Cardiac fibroblast (primary cell): ENCODE data around the gene LMO7.
A peak's percentile ranks its signal among the peaks of the same experiment; 100 is the strongest.

ENCODE experiments used
- DNase-seq, 2 donors: peaks; one replicate each; pipeline versions ENCODE4 v3.0.0 to v3.0.0-alpha.2; 2010; ENCODE audit warnings: low read depth in 2 of 2
- H3K4me3 ChIP-seq, 2 donors: replicated peaks in 1 of 2; 1 replicate in 1 of 2; 2 replicates in 1 of 2; pipeline ENCODE4 v1.5.1; 2011; ENCODE audit warnings: low read depth in 2 of 2, low read length in 2 of 2, mild to moderate bottlenecking in 2 of 2, moderate library complexity in 1 of 2
- TF ChIP-seq, protein P1 (sequence below): IDR thresholded peaks from one replicate; pipeline ENCODE4 v1.5.1; 2011; ENCODE audit warnings: low read depth, mild to moderate bottlenecking, low read length, inconsistent platforms

Gene LMO7

DNA sequence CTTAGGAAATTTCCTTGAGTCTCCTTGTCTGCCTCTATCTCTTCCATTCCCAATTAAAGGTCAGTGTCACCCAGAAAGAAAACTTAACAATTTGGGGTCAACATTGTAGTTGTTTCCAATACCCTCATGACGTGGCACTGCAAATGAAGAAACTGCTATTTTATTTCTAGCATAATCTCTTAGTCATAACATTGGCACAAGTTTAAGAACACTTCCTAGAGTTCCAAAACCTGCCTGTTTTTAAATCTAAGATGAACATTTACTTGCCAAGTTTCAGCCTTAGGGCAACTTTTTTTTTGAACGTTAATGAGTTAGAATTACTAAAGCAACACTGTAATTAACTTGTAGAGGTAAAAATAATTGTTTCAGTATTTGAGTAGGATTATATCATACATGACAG is 108.0 kb downstream of the LMO7 start:
- peak in 1 of 2 donors; percentile 37 for DNase-seq
- TF ChIP-seq, protein P1, sequence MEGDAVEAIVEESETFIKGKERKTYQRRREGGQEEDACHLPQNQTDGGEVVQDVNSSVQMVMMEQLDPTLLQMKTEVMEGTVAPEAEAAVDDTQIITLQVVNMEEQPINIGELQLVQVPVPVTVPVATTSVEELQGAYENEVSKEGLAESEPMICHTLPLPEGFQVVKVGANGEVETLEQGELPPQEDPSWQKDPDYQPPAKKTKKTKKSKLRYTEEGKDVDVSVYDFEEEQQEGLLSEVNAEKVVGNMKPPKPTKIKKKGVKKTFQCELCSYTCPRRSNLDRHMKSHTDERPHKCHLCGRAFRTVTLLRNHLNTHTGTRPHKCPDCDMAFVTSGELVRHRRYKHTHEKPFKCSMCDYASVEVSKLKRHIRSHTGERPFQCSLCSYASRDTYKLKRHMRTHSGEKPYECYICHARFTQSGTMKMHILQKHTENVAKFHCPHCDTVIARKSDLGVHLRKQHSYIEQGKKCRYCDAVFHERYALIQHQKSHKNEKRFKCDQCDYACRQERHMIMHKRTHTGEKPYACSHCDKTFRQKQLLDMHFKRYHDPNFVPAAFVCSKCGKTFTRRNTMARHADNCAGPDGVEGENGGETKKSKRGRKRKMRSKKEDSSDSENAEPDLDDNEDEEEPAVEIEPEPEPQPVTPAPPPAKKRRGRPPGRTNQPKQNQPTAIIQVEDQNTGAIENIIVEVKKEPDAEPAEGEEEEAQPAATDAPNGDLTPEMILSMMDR: no peak
- no peak overlapping the region for H3K4me3 ChIP-seq

DNA sequence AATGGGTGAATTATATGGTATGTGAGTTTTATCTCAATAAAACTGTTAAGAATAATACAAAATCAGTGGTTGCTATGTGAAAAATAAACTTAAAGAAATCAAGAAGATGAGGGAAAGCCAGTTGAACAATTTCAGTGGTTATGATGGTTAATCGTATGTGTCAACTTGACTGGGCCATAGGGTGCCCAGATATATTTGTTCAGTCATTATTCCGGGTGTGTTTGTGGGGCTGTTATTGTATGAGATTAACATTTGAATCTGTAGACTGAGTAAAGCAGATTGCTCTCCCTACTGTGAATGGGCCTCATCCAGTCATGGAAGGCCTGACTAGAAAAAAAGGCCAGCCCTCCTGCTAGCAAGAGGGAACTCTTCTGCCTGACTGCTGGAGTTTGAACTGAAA is 109.3 kb downstream of the LMO7 start:
- no peak for DNase-seq
- TF ChIP-seq, protein P1: no peak
- no peak overlapping the region for H3K4me3 ChIP-seq

DNA sequence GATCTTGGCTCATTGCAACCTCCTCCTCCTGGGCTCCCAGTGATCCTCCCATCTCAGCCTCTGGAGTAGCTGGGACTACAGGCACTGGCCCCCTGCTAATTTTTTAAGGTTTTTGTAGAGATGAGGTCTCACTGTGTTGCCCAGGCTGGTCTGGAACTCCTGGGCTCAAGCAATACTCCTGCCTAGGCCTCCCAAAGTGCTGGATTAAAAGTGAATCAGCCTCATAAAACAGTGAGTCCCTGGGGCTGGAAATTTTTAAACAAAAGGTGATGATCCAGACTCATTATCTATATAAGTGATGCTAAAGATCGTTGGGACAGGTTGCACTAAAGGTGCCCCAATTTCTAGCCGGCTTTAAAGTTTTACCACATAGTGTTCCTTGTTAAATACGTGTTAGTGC is 112.7 kb downstream of the LMO7 start:
- TF ChIP-seq, protein P1: no peak
- H3K4me3 ChIP-seq: no peak overlapping the region
- no peak for DNase-seq

DNA sequence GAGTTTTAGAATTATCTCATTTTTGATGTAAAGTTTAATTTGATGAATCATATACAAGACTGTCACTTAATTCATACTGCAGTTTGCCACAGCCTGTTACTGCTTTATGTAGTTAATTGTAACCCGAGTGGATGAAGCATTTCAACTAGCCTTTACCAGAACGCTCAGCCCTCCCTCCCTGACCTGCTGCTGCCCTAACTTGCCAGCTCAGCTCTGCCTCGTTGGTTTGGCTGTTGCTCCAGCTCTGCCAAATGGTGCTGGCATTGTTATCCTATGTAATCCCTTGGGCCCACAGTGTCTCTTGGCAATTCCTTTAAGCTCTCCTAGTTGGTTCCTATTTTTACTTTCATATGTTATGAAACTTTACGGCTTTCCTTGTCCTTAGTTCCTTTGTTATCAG is 113.3 kb downstream of the LMO7 start:
- no peak overlapping the region for H3K4me3 ChIP-seq

DNA sequence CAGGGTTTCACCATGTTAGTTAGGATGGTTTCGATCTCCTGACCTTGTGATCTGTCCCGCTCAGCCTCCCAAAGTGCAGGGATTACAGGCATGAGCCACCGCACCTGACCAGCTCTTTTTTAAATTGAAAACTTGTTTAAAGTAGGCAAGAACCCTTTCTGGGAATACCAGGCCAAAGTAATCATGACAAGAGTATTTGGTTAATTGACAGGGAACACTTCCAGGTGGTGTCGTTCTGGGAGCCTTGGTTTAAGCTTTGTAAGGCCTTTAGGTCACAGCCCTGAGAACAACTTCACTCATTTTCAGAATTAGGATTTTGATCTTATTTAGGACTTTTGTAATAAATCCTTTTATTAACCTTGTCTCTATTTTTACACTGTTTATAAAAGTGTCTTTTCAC is 115.2 kb downstream of the LMO7 start:
- H3K4me3 ChIP-seq: no peak overlapping the region
- TF ChIP-seq, protein P1: no peak
- DNase-seq: no peak

More for the DNA sequence above, 113.3 kb downstream of the LMO7 start:
- peak; percentile 56 to 64 for DNase-seq
- TF ChIP-seq, protein P1: no peak

DNA sequence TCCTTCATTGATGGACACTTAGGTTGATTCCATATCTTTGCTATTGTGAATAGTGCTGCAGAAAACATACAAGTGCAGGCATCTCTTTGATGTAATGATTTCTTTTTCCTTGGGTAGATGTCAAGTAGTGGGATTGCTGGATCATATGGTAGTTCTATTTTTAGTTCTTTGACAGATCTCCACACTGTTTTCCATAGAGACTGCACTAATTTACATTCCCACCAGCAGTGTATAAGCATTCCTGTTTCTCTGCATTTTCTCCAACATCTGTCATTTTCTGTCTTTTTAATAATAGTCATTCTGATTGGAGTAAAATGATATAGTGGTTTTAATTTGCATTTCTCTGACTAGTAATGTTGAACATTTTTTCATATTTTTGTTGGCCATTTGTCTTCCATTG is 116.7 kb downstream of the LMO7 start:
- TF ChIP-seq, protein P1: no peak
- no peak overlapping the region for H3K4me3 ChIP-seq
- DNase-seq: no peak

DNA sequence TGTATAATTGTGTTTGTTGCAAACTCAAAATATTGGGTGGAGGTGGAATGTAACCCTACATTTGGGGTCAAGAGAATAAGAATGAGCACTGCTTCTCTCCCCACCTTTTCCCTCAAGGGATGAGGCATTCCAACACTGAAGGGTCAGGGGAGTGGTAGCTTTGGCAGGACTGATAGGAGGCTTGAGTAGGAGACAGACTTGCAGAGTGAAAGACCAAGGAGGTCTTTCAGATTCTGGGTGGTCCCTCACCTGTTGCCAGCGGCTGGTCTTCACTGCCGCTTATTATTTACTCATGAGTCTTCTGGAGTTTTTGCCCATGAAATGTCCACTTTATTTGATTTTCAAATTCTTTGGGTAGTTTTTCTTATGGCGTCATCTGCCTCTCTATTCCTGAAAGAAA is 118.8 kb downstream of the LMO7 start:
- no peak overlapping the region for H3K4me3 ChIP-seq
- DNase-seq: no peak
- TF ChIP-seq, protein P1: no peak
